ENCODE measurements around the gene MKX. TPM values are rescaled to one million over a fixed set of nuclear protein-coding genes. Genes with fewer than 3 reads are reported as not detected.

Gene MKX
- total and polyA plus RNA-seq, 2 donors (not counting 1 experiment from before 2014, with no cell fraction given) = not detected

GRCh38 chr10:27673065-27673464 lies 72.6 kb downstream of the MKX start:
- no peak overlapping the region for H3K27ac Mint-ChIP-seq

DNA sequence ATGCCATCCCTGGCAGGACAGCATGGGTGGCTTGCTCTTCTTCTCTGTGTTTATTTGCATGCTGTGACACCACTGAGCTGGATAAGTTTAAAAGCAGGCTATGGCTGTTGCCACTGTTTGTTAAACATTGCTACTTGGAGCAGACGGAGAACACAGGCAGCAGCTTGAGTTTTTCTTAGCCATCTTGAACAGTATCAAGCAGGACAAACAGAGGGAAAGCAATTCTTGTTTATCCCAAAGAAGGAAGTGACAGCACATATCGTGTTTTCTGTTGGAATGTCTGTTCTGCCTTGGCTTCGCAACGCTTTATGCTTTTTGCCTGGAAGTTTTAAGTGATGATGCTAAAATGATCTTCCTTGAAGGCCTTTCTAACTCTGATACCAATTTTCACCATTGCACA lies 73.8 kb downstream of the MKX start:
- Histone ChIP-seq H3K4me2 (replicated peaks; ENCODE audit: low read depth, low read length, poor library complexity, severe bottlenecking) (no peak overlapping the region), H4K20me1 (ENCODE audit: control insufficient read depth, insufficient read depth, low read length, poor library complexity, severe bottlenecking) (no peaks in the 10 kb centered on the region), H3K9ac (ENCODE audit: low read length) (no peak overlapping the region), H3K79me2 (ENCODE audit: control insufficient read depth, insufficient read depth, low read length) (no peaks in the 10 kb centered on the region), H3K27ac (ENCODE audit: low read length in 2 of 2) (no peak overlapping the region), H3K4me3 (ENCODE audit: control extremely low read depth in 1 of 5, extremely low read depth in 1 of 5, insufficient read depth in 1 of 5, low read depth in 2 of 5, low read length in 4 of 5) (no peak overlapping the region), H3K36me3 (replicated peaks in 1 of 2; ENCODE audit: control extremely low read depth in 1 of 2, control insufficient read depth in 1 of 2, extremely low read depth in 1 of 2, insufficient read depth in 2 of 2, low read length in 1 of 2) (no peaks in the 10 kb centered on the region), H3K27me3 (replicated peaks in 1 of 4; ENCODE audit: control extremely low read depth in 1 of 4, control insufficient read depth in 3 of 4, insufficient read depth in 4 of 4, low read length in 3 of 4) (no peaks in the 10 kb centered on the region), H3K9me3 (ENCODE audit: control extremely low read depth in 1 of 3, control insufficient read depth in 2 of 3, insufficient read depth in 1 of 3, low read length in 2 of 3) (no peaks in the 10 kb centered on the region), H3K4me1 (ENCODE audit: control insufficient read depth in 2 of 2, insufficient read depth in 2 of 2, low read length in 2 of 2) (no peaks in the 10 kb centered on the region), H2AFZ (ENCODE audit: insufficient read depth, low read depth, low read length, poor library complexity, severe bottlenecking) (no peak overlapping the region)
- Mint-ChIP-seq H3K4me1 (no peaks in the 10 kb centered on the region), H3K9me3 (ENCODE audit: insufficient read depth) (no peaks in the 10 kb centered on the region), H3K4me3 (no peak overlapping the region), H3K27ac (no peak overlapping the region), H3K27me3 (no peaks in the 10 kb centered on the region)
- DNase-seq (no peak), ATAC-seq (ENCODE audit: low read depth) (no peak)
- TF ChIP-seq EZH2 (IDR thresholded peaks at IDR 0.05; ENCODE audit: borderline replicate concordance, insufficient read depth, low read depth, low read length, poor library complexity, severe bottlenecking) (no peak), CTCF (IDR thresholded peaks at IDR 0.05) (no peak)
- intact Hi-C loops (cut with micrococcal nuclease) = no loop called here
- ChIA-PET POLR2A (no interaction called here), CTCF (no interaction called here)
- WGBS (ENCODE audit: insufficient coverage) = 100% methylated on average over 1 of the region's 4 CpGs

More at GRCh38 chr10:27673065-27673464, 72.6 kb downstream of the MKX start:
- H2AFZ ChIP-seq (ENCODE audit: insufficient read depth, low read depth, low read length, poor library complexity, severe bottlenecking) = no peak overlapping the region
- TF ChIP-seq EZH2 (IDR thresholded peaks at IDR 0.05; ENCODE audit: borderline replicate concordance, insufficient read depth, low read depth, low read length, poor library complexity, severe bottlenecking) (no peak), CTCF (IDR thresholded peaks at IDR 0.05) (no peak)
- H3K4me3 Mint-ChIP-seq = no peak overlapping the region
- DNase-seq (no peak), ATAC-seq (ENCODE audit: low read depth) (no peak)
- no peaks in the 10 kb centered on the region for H4K20me1 ChIP-seq (ENCODE audit: control insufficient read depth, insufficient read depth, low read length, poor library complexity, severe bottlenecking)
- no peaks in the 10 kb centered on the region for H3K9me3 ChIP-seq (ENCODE audit: control extremely low read depth in 1 of 3, control insufficient read depth in 2 of 3, insufficient read depth in 1 of 3, low read length in 2 of 3)
- POLR2A ChIA-PET = no interaction called here
- no peaks in the 10 kb centered on the region for H3K79me2 ChIP-seq (ENCODE audit: control insufficient read depth, insufficient read depth, low read length)
- no peak overlapping the region for H3K4me3 ChIP-seq (ENCODE audit: control extremely low read depth in 1 of 5, extremely low read depth in 1 of 5, insufficient read depth in 1 of 5, low read depth in 2 of 5, low read length in 4 of 5)
- CTCF ChIA-PET = no interaction called here
- H3K4me1 Mint-ChIP-seq = no peaks in the 10 kb centered on the region
- H3K9ac ChIP-seq (ENCODE audit: low read length) = no peak overlapping the region
- no peaks in the 10 kb centered on the region for H3K4me1 ChIP-seq (ENCODE audit: control insufficient read depth in 2 of 2, insufficient read depth in 2 of 2, low read length in 2 of 2)
- H3K9me3 Mint-ChIP-seq (ENCODE audit: insufficient read depth) = no peaks in the 10 kb centered on the region
- no peaks in the 10 kb centered on the region for H3K36me3 ChIP-seq (replicated peaks in 1 of 2; ENCODE audit: control extremely low read depth in 1 of 2, control insufficient read depth in 1 of 2, extremely low read depth in 1 of 2, insufficient read depth in 2 of 2, low read length in 1 of 2)
- H3K27me3 Mint-ChIP-seq = peaks cover 4% of the 10 kb centered on the region
- H3K4me2 ChIP-seq (replicated peaks; ENCODE audit: low read depth, low read length, poor library complexity, severe bottlenecking) = no peak overlapping the region
- intact Hi-C loops (cut with micrococcal nuclease) = no loop called here
- H3K27ac ChIP-seq (ENCODE audit: low read length in 2 of 2) = no peak overlapping the region
- H3K27me3 ChIP-seq (replicated peaks in 1 of 4; ENCODE audit: control extremely low read depth in 1 of 4, control insufficient read depth in 3 of 4, insufficient read depth in 4 of 4, low read length in 3 of 4) = no peaks in the 10 kb centered on the region

All from B cell (primary cell).